ENCODE data around the gene TNPO1.

The TNPO1 gene

DNA sequence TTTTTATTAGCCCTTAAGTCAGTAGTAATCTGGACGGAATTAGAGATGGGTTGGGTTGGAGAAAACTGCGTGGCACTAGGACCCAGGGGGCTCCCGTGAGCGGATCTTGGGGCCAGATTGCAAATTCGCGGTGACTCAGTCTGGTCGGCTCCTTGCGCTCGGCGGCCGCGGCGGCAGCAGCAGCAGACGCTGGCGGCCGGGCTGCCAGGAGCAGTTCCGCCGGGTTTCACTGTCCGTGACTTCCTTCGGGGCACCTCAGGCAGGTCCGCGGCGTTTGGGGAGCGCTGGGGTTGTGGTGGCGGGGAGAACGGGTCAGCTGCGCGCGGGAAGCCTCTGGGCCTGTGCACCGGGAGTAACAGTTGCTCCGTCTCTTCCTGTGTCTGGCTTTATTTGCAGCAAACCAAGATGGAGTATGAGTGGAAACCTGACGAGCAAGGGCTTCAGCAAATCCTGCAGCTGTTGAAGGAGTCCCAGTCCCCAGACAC is 31.6 kb downstream of the TNPO1 start:
- Histone ChIP-seq H3K23ac (ENCODE audit: low read length) (peak overlapping the region; percentile 11), H3K18ac (ENCODE audit: low read length) (peak overlapping the region; percentile 84), H3K4ac (ENCODE audit: low read depth, low read length) (peak overlapping the region; percentile 74), H4K8ac (ENCODE audit: low read depth, low read length) (no peak overlapping the region), H2BK120ac (ENCODE audit: low read depth, low read length) (peak overlapping the region; percentile 54), H3K4me3 (ENCODE audit: low read length) (peak overlapping the region; percentile 88), H2AK5ac (ENCODE audit: low read length) (no peak overlapping the region), H2BK5ac (ENCODE audit: low read length) (peak overlapping the region; percentile 52), H3K27ac (ENCODE audit: low read depth, low read length) (peak overlapping the region; percentile 96), H3K56ac (ENCODE audit: low read length) (peak overlapping the region; percentile 93), H3K4me2 (ENCODE audit: low read length) (peak overlapping the region; percentile 15), H2BK15ac (replicated peaks; ENCODE audit: low read depth) (no peak overlapping the region), H3K9ac (ENCODE audit: low read length) (peak overlapping the region; percentile 93), H3K79me1 (ENCODE audit: low read length) (peaks cover 1% of the 10 kb centered on the region), H3K4me1 (ENCODE audit: control insufficient read depth, low read depth, low read length) (no peaks in the 10 kb centered on the region), H4K5ac (ENCODE audit: low read length) (no peak overlapping the region), H3K27me3 (ENCODE audit: insufficient read depth, low read length, poor library complexity) (no peaks in the 10 kb centered on the region), H3K79me2 (ENCODE audit: control insufficient read depth, insufficient read depth, low read length) (peaks cover 33% of the 10 kb centered on the region), H3K36me3 (ENCODE audit: control insufficient read depth, insufficient read depth, low read length) (no peaks in the 10 kb centered on the region)
- WGBS (ENCODE audit: extremely low coverage, insufficient coverage, low lambda C conversion rate), result no CpG with 5 or more reads among the region's 32 CpGs
- peak; percentile 96 for DNase-seq

DNA sequence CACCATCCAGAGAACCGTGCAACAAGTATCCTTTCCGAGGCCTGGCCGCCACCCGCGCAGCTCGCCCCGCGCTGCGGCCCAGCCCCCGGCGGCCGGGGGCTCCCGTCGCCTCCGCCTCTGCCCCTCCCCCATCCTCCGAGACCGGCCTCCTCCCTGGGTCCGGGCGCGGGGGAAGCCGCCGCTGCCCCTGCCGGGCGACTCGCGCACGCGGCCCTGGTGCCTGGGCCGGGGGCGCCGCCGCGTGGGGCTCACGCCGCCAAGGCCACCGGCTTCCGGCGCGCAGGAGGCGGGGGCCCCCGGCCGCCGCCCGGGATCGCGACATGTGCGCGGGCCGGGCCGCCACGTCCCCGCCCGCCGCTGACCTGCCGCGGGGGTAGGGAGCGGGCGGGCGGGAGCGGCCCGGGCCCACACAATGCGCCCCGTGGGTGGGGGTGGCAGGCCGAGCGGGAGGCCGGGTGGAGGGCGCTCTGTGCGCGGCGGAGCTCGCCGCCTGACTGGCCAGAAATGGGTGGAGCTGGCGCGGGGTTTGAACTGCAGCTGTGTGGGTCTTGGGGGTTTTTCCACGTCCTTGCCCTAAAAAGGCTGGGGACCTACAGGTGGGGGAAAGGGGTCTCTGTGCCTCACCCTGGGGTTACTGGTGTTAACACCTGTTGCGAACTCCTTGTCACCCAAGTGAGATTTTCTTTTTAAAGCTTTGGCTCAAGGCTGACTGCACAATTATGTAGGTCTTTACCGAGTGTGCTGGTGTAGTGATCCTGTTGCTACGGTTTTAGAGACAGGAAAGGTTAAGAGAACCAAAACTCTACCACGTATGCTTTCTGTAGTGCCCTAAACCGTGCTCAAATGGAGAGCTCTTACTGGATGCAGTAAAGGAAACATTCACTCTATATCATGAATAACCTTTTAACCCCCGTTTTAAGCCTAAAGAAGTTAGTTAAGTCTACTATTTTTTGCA is 32.3 kb downstream of the TNPO1 start:
- DNase-seq, result peak; percentile 53

GRCh38 chr5:72849546-72849945 is 33.1 kb downstream of the TNPO1 start:
- Histone ChIP-seq H4K5ac (ENCODE audit: low read length) (no peak overlapping the region), H3K56ac (ENCODE audit: low read length) (no peak overlapping the region), H3K27me3 (ENCODE audit: insufficient read depth, low read length, poor library complexity) (no peaks in the 10 kb centered on the region), H3K36me3 (ENCODE audit: control insufficient read depth, insufficient read depth, low read length) (no peaks in the 10 kb centered on the region), H2BK5ac (ENCODE audit: low read length) (no peak overlapping the region), H3K27ac (ENCODE audit: low read depth, low read length) (no peak overlapping the region), H3K23ac (ENCODE audit: low read length) (no peak overlapping the region), H3K4me2 (ENCODE audit: low read length) (peak overlapping the region; percentile 54), H3K79me1 (ENCODE audit: low read length) (peaks cover 1% of the 10 kb centered on the region), H3K4ac (ENCODE audit: low read depth, low read length) (no peak overlapping the region), H3K18ac (ENCODE audit: low read length) (no peak overlapping the region), H3K4me1 (ENCODE audit: control insufficient read depth, low read depth, low read length) (no peaks in the 10 kb centered on the region), H2BK120ac (ENCODE audit: low read depth, low read length) (no peak overlapping the region), H3K9ac (ENCODE audit: low read length) (peak overlapping the region; percentile 93), H3K79me2 (ENCODE audit: control insufficient read depth, insufficient read depth, low read length) (peaks cover 38% of the 10 kb centered on the region), H4K8ac (ENCODE audit: low read depth, low read length) (no peak overlapping the region), H2BK15ac (replicated peaks; ENCODE audit: low read depth) (no peak overlapping the region), H3K4me3 (ENCODE audit: low read length) (no peak overlapping the region), H2AK5ac (ENCODE audit: low read length) (no peak overlapping the region)
- no peak for DNase-seq
- no CpG with 5 or more reads among the region's 4 CpGs for WGBS (ENCODE audit: extremely low coverage, insufficient coverage, low lambda C conversion rate)

More for the DNA sequence above, 32.3 kb downstream of the TNPO1 start:
- Histone ChIP-seq H3K27me3 (ENCODE audit: insufficient read depth, low read length, poor library complexity) (no peaks in the 10 kb centered on the region), H2BK15ac (replicated peaks; ENCODE audit: low read depth) (no peak overlapping the region), H3K4me3 (ENCODE audit: low read length) (peak overlapping the region; percentile 88), H3K4me2 (ENCODE audit: low read length) (peak overlapping the region; percentile 47), H3K79me2 (ENCODE audit: control insufficient read depth, insufficient read depth, low read length) (peaks cover 35% of the 10 kb centered on the region), H4K8ac (ENCODE audit: low read depth, low read length) (no peak overlapping the region), H3K56ac (ENCODE audit: low read length) (peak overlapping the region; percentile 93), H3K23ac (ENCODE audit: low read length) (peak overlapping the region; percentile 11), H3K18ac (ENCODE audit: low read length) (peak overlapping the region; percentile 84), H2BK5ac (ENCODE audit: low read length) (peak overlapping the region; percentile 52), H3K79me1 (ENCODE audit: low read length) (peaks cover 1% of the 10 kb centered on the region), H3K27ac (ENCODE audit: low read depth, low read length) (peak overlapping the region; percentile 96), H3K4me1 (ENCODE audit: control insufficient read depth, low read depth, low read length) (no peaks in the 10 kb centered on the region), H3K36me3 (ENCODE audit: control insufficient read depth, insufficient read depth, low read length) (no peaks in the 10 kb centered on the region), H3K9ac (ENCODE audit: low read length) (peak overlapping the region; percentile 93), H2BK120ac (ENCODE audit: low read depth, low read length) (peak overlapping the region; percentile 54), H2AK5ac (ENCODE audit: low read length) (no peak overlapping the region), H3K4ac (ENCODE audit: low read depth, low read length) (peak overlapping the region; percentile 74), H4K5ac (ENCODE audit: low read length) (no peak overlapping the region)
- WGBS (ENCODE audit: extremely low coverage, insufficient coverage, low lambda C conversion rate), result no CpG with 5 or more reads among the region's 81 CpGs

DNA sequence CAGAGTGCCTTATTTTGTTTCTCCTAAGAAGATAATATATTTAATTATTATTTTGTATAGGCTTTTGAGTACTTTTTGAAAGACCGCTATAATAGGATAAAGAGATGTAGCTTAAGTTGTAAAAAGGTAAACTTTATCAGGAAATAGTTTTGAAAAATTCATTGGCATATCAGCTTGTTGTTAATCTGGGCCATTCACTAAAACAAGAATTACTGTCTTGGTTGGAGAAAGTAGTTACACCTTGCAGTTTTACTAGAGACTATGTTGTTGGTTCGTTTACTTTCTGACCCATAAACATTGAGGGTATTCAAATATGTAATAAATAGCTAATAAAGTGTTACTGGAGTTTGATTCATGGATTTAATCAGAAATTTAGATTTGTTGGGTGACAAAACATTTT is 33.7 kb downstream of the TNPO1 start:
- H3K4me1 ChIP-seq (ENCODE audit: control insufficient read depth, low read depth, low read length), result no peaks in the 10 kb centered on the region
- H3K4ac ChIP-seq (ENCODE audit: low read depth, low read length), result no peak overlapping the region
- no peak overlapping the region for H2AK5ac ChIP-seq (ENCODE audit: low read length)
- no peak overlapping the region for H2BK120ac ChIP-seq (ENCODE audit: low read depth, low read length)
- H3K23ac ChIP-seq (ENCODE audit: low read length), result no peak overlapping the region
- no peaks in the 10 kb centered on the region for H3K36me3 ChIP-seq (ENCODE audit: control insufficient read depth, insufficient read depth, low read length)
- WGBS (ENCODE audit: extremely low coverage, insufficient coverage, low lambda C conversion rate), result 100% methylated on average over 1 of the region's 2 CpGs
- no peak overlapping the region for H2BK5ac ChIP-seq (ENCODE audit: low read length)
- no peak overlapping the region for H3K4me3 ChIP-seq (ENCODE audit: low read length)
- peaks cover 41% of the 10 kb centered on the region for H3K79me2 ChIP-seq (ENCODE audit: control insufficient read depth, insufficient read depth, low read length)
- H3K9ac ChIP-seq (ENCODE audit: low read length), result no peak overlapping the region
- H3K27ac ChIP-seq (ENCODE audit: low read depth, low read length), result no peak overlapping the region
- no peak overlapping the region for H3K56ac ChIP-seq (ENCODE audit: low read length)
- DNase-seq, result no peak
- no peak overlapping the region for H3K4me2 ChIP-seq (ENCODE audit: low read length)
- no peak overlapping the region for H4K8ac ChIP-seq (ENCODE audit: low read depth, low read length)
- no peak overlapping the region for H4K5ac ChIP-seq (ENCODE audit: low read length)
- peaks cover 1% of the 10 kb centered on the region for H3K79me1 ChIP-seq (ENCODE audit: low read length)
- no peak overlapping the region for H2BK15ac ChIP-seq (replicated peaks; ENCODE audit: low read depth)
- no peak overlapping the region for H3K18ac ChIP-seq (ENCODE audit: low read length)
- H3K27me3 ChIP-seq (ENCODE audit: insufficient read depth, low read length, poor library complexity), result no peaks in the 10 kb centered on the region

DNA sequence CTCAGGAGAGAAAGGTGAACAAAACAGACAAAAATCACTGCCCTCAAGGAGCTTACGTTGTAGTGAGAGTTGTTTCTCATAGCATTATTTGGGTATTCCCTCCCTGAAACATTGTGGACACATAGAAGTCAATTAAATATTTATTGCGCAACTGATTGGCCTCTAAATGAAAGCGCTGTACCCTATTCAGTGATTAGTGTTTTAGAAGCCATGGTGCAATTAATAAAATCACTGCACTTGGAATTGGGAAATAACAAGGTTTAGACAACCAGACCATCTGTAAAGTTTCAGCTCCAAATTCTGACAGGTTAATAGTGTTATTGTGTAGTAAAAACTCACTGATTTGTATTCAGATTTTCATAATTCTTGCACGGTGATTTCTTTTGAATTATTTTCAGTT is 35.9 kb downstream of the TNPO1 start:
- no peak overlapping the region for H2BK5ac ChIP-seq (ENCODE audit: low read length)
- peaks cover under 1% of the 10 kb centered on the region for H3K36me3 ChIP-seq (ENCODE audit: control insufficient read depth, insufficient read depth, low read length)
- no peak overlapping the region for H3K4ac ChIP-seq (ENCODE audit: low read depth, low read length)

More for the DNA sequence above, 35.9 kb downstream of the TNPO1 start:
- Histone ChIP-seq H2BK15ac (replicated peaks; ENCODE audit: low read depth) (no peak overlapping the region), H4K8ac (ENCODE audit: low read depth, low read length) (no peak overlapping the region), H3K27me3 (ENCODE audit: insufficient read depth, low read length, poor library complexity) (no peaks in the 10 kb centered on the region), H3K4me3 (ENCODE audit: low read length) (no peak overlapping the region), H3K27ac (ENCODE audit: low read depth, low read length) (no peak overlapping the region), H2BK120ac (ENCODE audit: low read depth, low read length) (no peak overlapping the region), H3K79me1 (ENCODE audit: low read length) (peaks cover 4% of the 10 kb centered on the region), H4K5ac (ENCODE audit: low read length) (no peak overlapping the region), H3K23ac (ENCODE audit: low read length) (no peak overlapping the region), H3K4me1 (ENCODE audit: control insufficient read depth, low read depth, low read length) (no peaks in the 10 kb centered on the region), H3K79me2 (ENCODE audit: control insufficient read depth, insufficient read depth, low read length) (peaks cover 49% of the 10 kb centered on the region), H3K4me2 (ENCODE audit: low read length) (no peak overlapping the region), H3K18ac (ENCODE audit: low read length) (no peak overlapping the region), H3K9ac (ENCODE audit: low read length) (no peak overlapping the region), H2AK5ac (ENCODE audit: low read length) (no peak overlapping the region), H3K56ac (ENCODE audit: low read length) (no peak overlapping the region)
- no peak for DNase-seq
- WGBS (ENCODE audit: extremely low coverage, insufficient coverage, low lambda C conversion rate), result 100% methylated on average over 1 of the region's 4 CpGs
